GM12878 (cell line): ENCODE data around the gene PSMB10. TPM values are rescaled to one million over a fixed set of nuclear protein-coding genes. Genes with fewer than 3 reads are reported as not detected.

ENCODE experiments used
- CHD1 ChIP-seq: IDR thresholded peaks from 2 replicates; pipeline ENCODE4 v1.6.1; 2012; ENCODE audit warnings: low read depth, low read length, improper control_type of control experiment
- CREB1 ChIP-seq: IDR thresholded peaks from 2 replicates; pipeline ENCODE4 v1.6.1; 2012; ENCODE audit warnings: low read depth, mild to moderate bottlenecking, inconsistent platforms
- CREM ChIP-seq: IDR thresholded peaks from 2 replicates; pipeline ENCODE4 v1.6.1; 2014; ENCODE audit warnings: antibody characterized with exemption, low read depth
- ETV6 ChIP-seq, 2 experiments: fragments of 450-650 bp in 1 of 2; IDR thresholded peaks in 1 of 2; conservative IDR thresholded peaks in 1 of 2; 2 replicates each; pipeline ENCODE4 v1.6.1; 2014; ENCODE audit warnings: antibody characterized with exemption in 1 of 2, borderline replicate concordance in 1 of 2, low read depth in 1 of 2, mild to moderate bottlenecking in 1 of 2, moderate library complexity in 1 of 2
- HDAC6 ChIP-seq: fragments of 200-600 bp; sonication (generic); IDR thresholded peaks from one replicate; pipeline ENCODE4 v1.8.0; 2017; ENCODE audit warnings: antibody characterized with exemption; ENCODE audit not compliant: unreplicated experiment
- HDGF ChIP-seq: fragments of 450-650 bp; IDR thresholded peaks from 2 replicates; pipeline ENCODE4 v1.6.1; 2016; ENCODE audit warnings: antibody characterized with exemption
- IRF3 ChIP-seq: fragments of 450-650 bp; IDR thresholded peaks from 2 replicates; pipeline ENCODE4 v1.6.1; 2014; ENCODE audit warnings: mild to moderate bottlenecking
- JUND ChIP-seq: IDR thresholded peaks from 2 replicates; pipeline ENCODE4 v1.6.1; 2012; ENCODE audit warnings: low read depth, mild to moderate bottlenecking, low read length, improper control_type of control experiment, moderate library complexity
- MAX ChIP-seq: IDR thresholded peaks from 2 replicates; pipeline ENCODE4 v1.6.1; 2012; ENCODE audit warnings: low read depth, low read length, improper control_type of control experiment
- MTA3 ChIP-seq: IDR thresholded peaks from 2 replicates; pipeline ENCODE4 v1.6.1; 2012; ENCODE audit warnings: low read length, inconsistent platforms, borderline replicate concordance
- NFYA ChIP-seq: IDR thresholded peaks from 2 replicates; pipeline ENCODE4 v1.6.1; 2011; ENCODE audit warnings: low read depth, mild to moderate bottlenecking, low read length, improper control_type of control experiment, borderline replicate concordance
- NFYB ChIP-seq: IDR thresholded peaks from 2 replicates; pipeline ENCODE4 v1.6.1; 2011; ENCODE audit warnings: low read depth, mild to moderate bottlenecking, low read length, improper control_type of control experiment, moderate library complexity; ENCODE audit not compliant: insufficient read depth
- PKNOX1 ChIP-seq: fragments of 450-650 bp; IDR thresholded peaks from 2 replicates; pipeline ENCODE4 v1.6.1; 2016; ENCODE audit warnings: mild to moderate bottlenecking
- POLR2A ChIP-seq: IDR thresholded peaks from 2 replicates; pipeline ENCODE4 v1.6.1; 2011; ENCODE audit warnings: low read depth, mild to moderate bottlenecking, low read length
- POLR2AphosphoS5 ChIP-seq: IDR thresholded peaks from 2 replicates; pipeline ENCODE4 v1.6.1; 2011; ENCODE audit warnings: mild to moderate bottlenecking, low read length, inconsistent platforms
- RELB ChIP-seq: fragments of 450-650 bp; IDR thresholded peaks from 2 replicates; pipeline ENCODE4 v1.6.1; 2017; ENCODE audit warnings: low read depth, mild to moderate bottlenecking, moderate library complexity
- SREBF1 ChIP-seq: IDR thresholded peaks from 2 replicates; pipeline ENCODE4 v1.6.1; 2012; ENCODE audit warnings: mild to moderate bottlenecking, low read length
- TAF1 ChIP-seq: IDR thresholded peaks from 2 replicates; pipeline ENCODE4 v1.6.1; 2011; ENCODE audit warnings: mild to moderate bottlenecking, low read depth, low read length, borderline replicate concordance
- TCF3 ChIP-seq: IDR thresholded peaks from 2 replicates; pipeline ENCODE4 v1.6.1; 2012; ENCODE audit warnings: low read depth, mild to moderate bottlenecking, low read length, borderline replicate concordance; ENCODE audit not compliant: insufficient read depth
- TCF7 ChIP-seq: IDR thresholded peaks from 2 replicates; pipeline ENCODE4 v1.6.1; 2014; ENCODE audit warnings: antibody characterized with exemption, borderline replicate concordance
- ZSCAN29 ChIP-seq: fragments of 450-650 bp; IDR thresholded peaks from 2 replicates; pipeline ENCODE4 v1.6.1; 2017; ENCODE audit warnings: mild to moderate bottlenecking, moderate library complexity
- polyA plus RNA-seq, 11 experiments: library from polyadenylated mRNA; depleted of rRNA in 4 of 11; unstranded in 6 of 11; stranded (reverse) in 5 of 11; fragments of >200 nt; fragmentation: Nextera tagmentation in 4 of 11; fragmentation: Illumina TruSeq in 1 of 11; extraction: Ambion mirVana in 4 of 11; extraction: Trizol in 1 of 11; gene quantifications; 1 replicate in 1 of 11; 2 replicates in 10 of 11; pipeline versions ENCODE4 v1.2.1 to v1.2.3, GENCODE V29; 2011 to 2016; ENCODE audit warnings: inconsistent platforms in 2 of 11, missing spikeins in 2 of 11, low read depth in 1 of 11
- total RNA-seq, 4 experiments: library from RNA; depleted of rRNA in 3 of 4; stranded (reverse); fragments of >200 nt in 3 of 4; fragmentation: Illumina TruSeq in 1 of 4; extraction: Trizol in 1 of 4; gene quantifications; 2 replicates each; pipeline versions ENCODE4 v1.2.1 to v1.2.3, GENCODE V29; 2013 to 2021
- TF ChIP-seq, protein P1 (sequence below): fragments of 150-350 bp; IDR thresholded peaks from 2 replicates; pipeline ENCODE4 v1.6.1; 2014; ENCODE audit warnings: mild to moderate bottlenecking, low read depth, low read length

The PSMB10 gene
- total and polyA plus RNA-seq, 10 of the 15 experiments (the other 5 are each of a cell fraction or from before 2014, with no cell fraction given) = 24.1 to 308 (median 151) TPM

DNA sequence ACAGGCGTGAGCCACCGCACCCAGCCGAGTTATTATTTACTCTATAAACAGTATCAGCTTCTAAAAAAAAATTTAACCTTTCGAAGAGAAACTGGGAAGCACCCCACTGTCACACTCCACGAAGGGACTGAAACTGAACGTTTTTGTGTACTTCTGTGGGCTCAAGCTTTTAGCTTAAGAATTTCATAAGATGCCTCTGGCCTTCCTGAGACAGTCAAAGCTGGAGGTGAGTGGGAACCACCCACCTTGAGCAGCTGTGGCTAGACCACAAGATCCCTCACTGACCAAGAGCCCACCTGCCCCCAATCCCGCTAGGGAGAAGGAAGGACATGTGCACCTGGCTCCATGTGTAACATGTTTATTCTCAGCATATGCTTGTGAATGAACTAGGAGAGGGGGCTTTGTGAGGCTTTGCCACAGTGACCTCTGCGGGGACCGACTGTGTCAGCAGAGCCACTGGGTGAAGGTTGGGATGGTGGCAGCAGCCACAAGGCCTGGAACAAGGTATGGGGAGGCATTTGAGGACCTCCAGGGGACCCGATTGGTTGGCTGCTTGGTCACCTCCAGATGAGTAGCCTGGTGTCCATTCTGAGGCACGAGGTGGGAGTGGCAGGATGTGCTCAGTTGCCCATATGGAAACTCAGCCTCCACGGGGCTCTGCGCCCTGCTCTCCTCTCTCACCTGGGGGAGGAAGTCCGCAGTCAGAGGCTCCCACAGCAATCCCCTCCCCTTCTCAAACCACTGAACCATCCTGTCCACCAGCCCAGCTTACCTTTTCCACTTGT is 38.9 kb upstream of the PSMB10 start (continued):
- TF ChIP-seq RELB (0 out of 2 replicates have a peak, but pooled peaks have one; percentile 35), NFYB (peak; percentile 33; the same call in 1 of the 2 replicates), MAX (no peak), HDAC6 (no peak), MTA3 (no peak), TCF3 (peak; percentile 89), POLR2A (no peak), CREB1 (no peak), POLR2AphosphoS5 (no peak), IRF3 (no peak), JUND (no peak), SREBF1 (no peak), CREM (peak; percentile 58; the same call in 1 of the 2 replicates), PKNOX1 (no peak), ETV6 (conservative IDR thresholded peaks at IDR 0.05 in 1 of 2, IDR thresholded peaks at IDR 0.05 in 1 of 2; ENCODE audit: borderline replicate concordance in 1 of 2, low read depth in 1 of 2) (no peak), ZSCAN29 (no peak), TCF7 (no peak), HDGF (no peak), TAF1 (no peak; the same call in 1 of the 2 replicates), CHD1 (no peak), NFYA (no peak)
- TF ChIP-seq, protein P1, sequence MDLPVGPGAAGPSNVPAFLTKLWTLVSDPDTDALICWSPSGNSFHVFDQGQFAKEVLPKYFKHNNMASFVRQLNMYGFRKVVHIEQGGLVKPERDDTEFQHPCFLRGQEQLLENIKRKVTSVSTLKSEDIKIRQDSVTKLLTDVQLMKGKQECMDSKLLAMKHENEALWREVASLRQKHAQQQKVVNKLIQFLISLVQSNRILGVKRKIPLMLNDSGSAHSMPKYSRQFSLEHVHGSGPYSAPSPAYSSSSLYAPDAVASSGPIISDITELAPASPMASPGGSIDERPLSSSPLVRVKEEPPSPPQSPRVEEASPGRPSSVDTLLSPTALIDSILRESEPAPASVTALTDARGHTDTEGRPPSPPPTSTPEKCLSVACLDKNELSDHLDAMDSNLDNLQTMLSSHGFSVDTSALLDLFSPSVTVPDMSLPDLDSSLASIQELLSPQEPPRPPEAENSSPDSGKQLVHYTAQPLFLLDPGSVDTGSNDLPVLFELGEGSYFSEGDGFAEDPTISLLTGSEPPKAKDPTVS = no peak
